ENCODE measurements around the gene HSP90AB1.

DNA sequence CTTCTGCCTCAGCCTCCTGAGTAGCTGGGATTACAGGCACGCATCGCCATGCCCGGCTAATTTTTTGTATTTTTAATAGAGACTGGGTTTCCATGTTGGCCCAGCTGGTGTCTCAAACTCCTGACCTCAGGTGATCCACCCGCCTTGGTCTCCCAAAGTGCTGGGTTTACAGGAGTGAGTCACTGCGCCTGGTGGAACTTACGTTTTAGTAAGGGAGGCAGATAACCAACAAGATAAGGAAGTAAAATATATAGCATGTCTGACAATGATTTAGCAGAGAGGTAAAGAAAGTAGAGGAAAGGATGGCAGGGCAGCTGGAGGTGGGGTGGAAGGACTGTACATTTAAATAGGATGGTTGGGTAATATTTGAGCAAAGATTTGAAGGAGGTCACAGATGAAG is 42.9 kb upstream of the HSP90AB1 start:
- TF ChIP-seq, protein P1, sequence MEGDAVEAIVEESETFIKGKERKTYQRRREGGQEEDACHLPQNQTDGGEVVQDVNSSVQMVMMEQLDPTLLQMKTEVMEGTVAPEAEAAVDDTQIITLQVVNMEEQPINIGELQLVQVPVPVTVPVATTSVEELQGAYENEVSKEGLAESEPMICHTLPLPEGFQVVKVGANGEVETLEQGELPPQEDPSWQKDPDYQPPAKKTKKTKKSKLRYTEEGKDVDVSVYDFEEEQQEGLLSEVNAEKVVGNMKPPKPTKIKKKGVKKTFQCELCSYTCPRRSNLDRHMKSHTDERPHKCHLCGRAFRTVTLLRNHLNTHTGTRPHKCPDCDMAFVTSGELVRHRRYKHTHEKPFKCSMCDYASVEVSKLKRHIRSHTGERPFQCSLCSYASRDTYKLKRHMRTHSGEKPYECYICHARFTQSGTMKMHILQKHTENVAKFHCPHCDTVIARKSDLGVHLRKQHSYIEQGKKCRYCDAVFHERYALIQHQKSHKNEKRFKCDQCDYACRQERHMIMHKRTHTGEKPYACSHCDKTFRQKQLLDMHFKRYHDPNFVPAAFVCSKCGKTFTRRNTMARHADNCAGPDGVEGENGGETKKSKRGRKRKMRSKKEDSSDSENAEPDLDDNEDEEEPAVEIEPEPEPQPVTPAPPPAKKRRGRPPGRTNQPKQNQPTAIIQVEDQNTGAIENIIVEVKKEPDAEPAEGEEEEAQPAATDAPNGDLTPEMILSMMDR (IDR thresholded peaks at IDR 0.05; ENCODE audit: poor library complexity): no peak
- no peak for TF ChIP-seq EZH2phosphoT487 (IDR thresholded peaks at IDR 0.05; ENCODE audit: low read depth, severe bottlenecking, unreplicated experiment)
- TF ChIP-seq EZH2 (IDR thresholded peaks at IDR 0.05; ENCODE audit: borderline replicate concordance): no peak

All from hepatocyte (in vitro differentiated cells).